Ovary (tissue), 9 donors: ENCODE measurements around the gene TUFT1. TPM values are rescaled to one million over a fixed set of nuclear protein-coding genes. Genes with fewer than 3 reads are reported as not detected.

Source experiments
- DNase-seq, 5 donors: peaks; one replicate each; pipeline ENCODE4 v3.0.0-alpha.2; 2019 to 2020
- H3K27ac ChIP-seq, 2 donors: fragments of 200-600 bp; one replicate each; pipeline versions ENCODE4 v1.5.1 to v1.8.0; 2019 to 2022
- H3K27me3 ChIP-seq: fragments of 200-600 bp; one replicate; pipeline ENCODE4 v1.8.0; 2022
- H3K36me3 ChIP-seq: fragments of 200-600 bp; sonication (generic); one replicate; pipeline ENCODE4 v1.5.1; 2019
- H3K4me1 ChIP-seq: one replicate; pipeline ENCODE4 v1.8.1; 2013; ENCODE audit warnings: mild to moderate bottlenecking, moderate library complexity; ENCODE audit not compliant: insufficient read depth
- H3K4me3 ChIP-seq: fragments of 200-600 bp; sonication (generic); one replicate; pipeline ENCODE4 v1.5.1; 2017
- H3K9me3 ChIP-seq, 2 donors: fragments of 200-600 bp in 1 of 2; sonication (generic) in 1 of 2; one replicate each; pipeline versions ENCODE4 v1.5.1 to v1.8.1; 2013 to 2019; ENCODE audit warnings: mild to moderate bottlenecking in 1 of 2, moderate library complexity in 1 of 2
- EP300 ChIP-seq: sonication (generic); formaldehyde crosslinking; IDR thresholded peaks from one replicate; pipeline ENCODE4 v1.6.1; 2017; ENCODE audit warnings: antibody characterized with exemption
- POLR2A ChIP-seq: fragments of 450-650 bp; IDR thresholded peaks from one replicate; pipeline ENCODE4 v1.6.1; 2017; ENCODE audit warnings: antibody characterized with exemption, mild to moderate bottlenecking, moderate library complexity
- WGBS, 3 donors: extraction: QIAGEN DNeasy Blood & Tissue Kit in 1 of 3; methylation state at CpG; one replicate each; pipeline versions ENCODE4 v1.1.5 to v1.1.7; 2013 to 2017; 5-methylcytosine and 5-hydroxymethylcytosine counted together
- intact Hi-C, 4 donors: fragments of 100-400 bp; cut with DNase I; formaldehyde crosslinking; loops; one replicate each; pipeline versions ENCODE4 v1.11.0 to v1.15.1; 2022 to 2023
- polyA plus RNA-seq, 2 donors: library from polyadenylated mRNA; stranded (reverse); fragments of 200-250 nt in 1 of 2; fragments of 350-450 nt in 1 of 2; fragmentation: Illumina TruSeq in 1 of 2; extraction: RNeasy Lipid Tissue Mini Kit (QIAGEN cat#74804) in 1 of 2; gene quantifications; one replicate each; pipeline ENCODE4 v1.2.3, GENCODE V29; 2013 to 2014
- total RNA-seq, 7 donors: library from RNA; depleted of rRNA in 2 of 7; stranded (reverse); fragments of >200 nt in 2 of 7; fragmentation: NEBNext Ultra II Directional in 3 of 7; extraction: Animal tissue kit (Norgen Biotek cat#: 25700) in 3 of 7; gene quantifications; one replicate each; pipeline versions ENCODE4 v1.1.0 to v1.2.4, GENCODE V29; 2016 to 2023
- TF ChIP-seq, protein P1 (sequence below), 3 donors: fragments of 450-650 bp in 2 of 3; fragments of 200-600 bp in 1 of 3; IDR thresholded peaks; one replicate each; pipeline versions ENCODE4 v1.5.1 to v1.8.0; 2016 to 2022; ENCODE audit warnings: antibody characterized with exemption in 3 of 3, mild to moderate bottlenecking in 1 of 3
- donor health status: DM: no; HTN: no; CAD: no; lungs with moderate emphysema.
- donor health status: DM: no; HTN: no; CAD: no.
- donor health status: Bipolar disorder and iron deficiency.
- donor health status: DM: yes; HTN: yes; CAD: no.
- donor health status: DM: no; HTN: no; CAD: no.
- donor health status: DM: yes; HTN: yes; CAD: no.

Gene TUFT1
- total and polyA plus RNA-seq, 9 donors, result 5.0 to 10.2 (median 7.3) TPM

DNA sequence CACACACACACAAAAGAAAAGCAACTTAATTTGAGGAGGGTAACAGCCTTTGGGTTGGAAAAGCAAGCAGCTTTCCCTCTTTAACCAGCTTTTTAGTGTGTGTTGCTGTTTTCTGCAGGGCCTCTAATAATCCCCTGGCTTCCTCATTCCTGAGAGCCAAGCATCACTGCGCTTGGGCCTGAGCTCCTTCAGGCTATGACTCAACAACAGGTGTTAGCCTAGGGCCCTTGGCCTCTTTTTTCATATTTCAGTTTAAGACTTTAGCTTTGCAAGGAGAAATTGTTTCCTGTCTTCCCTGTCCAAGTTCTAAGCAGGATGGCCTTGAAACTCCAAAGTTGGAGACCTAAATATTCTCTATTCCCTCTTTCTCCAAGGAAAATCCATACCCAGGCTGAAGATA is 45.5 kb downstream of the TUFT1 start:
- WGBS, 3 donors, result 2 to 8% (median 7%) methylated on average over 1 of the region's 1 CpG
- H3K27ac ChIP-seq, result peak overlapping the region in 1 of 2 donors; percentile 4
- intact Hi-C loops, result no loop called here

DNA sequence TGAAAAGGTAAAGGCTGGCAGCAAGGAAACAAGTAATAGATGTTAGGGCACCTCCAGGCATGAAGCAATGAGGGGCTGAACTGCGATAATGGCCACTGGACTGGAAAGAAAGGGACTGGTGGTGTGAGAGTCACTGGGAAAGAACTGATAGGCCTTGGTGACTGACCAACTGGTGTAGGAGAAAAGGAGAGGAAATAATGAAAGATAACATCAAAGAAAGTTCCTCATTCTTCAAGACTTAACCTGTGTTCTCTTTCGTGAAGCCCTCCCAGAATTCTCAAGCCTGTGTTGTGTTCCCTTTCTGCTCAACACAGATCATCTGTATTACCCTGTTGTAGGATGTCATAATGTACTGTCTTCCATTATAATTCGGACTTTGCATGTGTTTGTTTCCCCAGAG is 50.9 kb downstream of the TUFT1 start:
- TF ChIP-seq EP300 (no peak), POLR2A (no peak)
- TF ChIP-seq, protein P1, sequence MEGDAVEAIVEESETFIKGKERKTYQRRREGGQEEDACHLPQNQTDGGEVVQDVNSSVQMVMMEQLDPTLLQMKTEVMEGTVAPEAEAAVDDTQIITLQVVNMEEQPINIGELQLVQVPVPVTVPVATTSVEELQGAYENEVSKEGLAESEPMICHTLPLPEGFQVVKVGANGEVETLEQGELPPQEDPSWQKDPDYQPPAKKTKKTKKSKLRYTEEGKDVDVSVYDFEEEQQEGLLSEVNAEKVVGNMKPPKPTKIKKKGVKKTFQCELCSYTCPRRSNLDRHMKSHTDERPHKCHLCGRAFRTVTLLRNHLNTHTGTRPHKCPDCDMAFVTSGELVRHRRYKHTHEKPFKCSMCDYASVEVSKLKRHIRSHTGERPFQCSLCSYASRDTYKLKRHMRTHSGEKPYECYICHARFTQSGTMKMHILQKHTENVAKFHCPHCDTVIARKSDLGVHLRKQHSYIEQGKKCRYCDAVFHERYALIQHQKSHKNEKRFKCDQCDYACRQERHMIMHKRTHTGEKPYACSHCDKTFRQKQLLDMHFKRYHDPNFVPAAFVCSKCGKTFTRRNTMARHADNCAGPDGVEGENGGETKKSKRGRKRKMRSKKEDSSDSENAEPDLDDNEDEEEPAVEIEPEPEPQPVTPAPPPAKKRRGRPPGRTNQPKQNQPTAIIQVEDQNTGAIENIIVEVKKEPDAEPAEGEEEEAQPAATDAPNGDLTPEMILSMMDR (IDR thresholded peaks at IDR 0.05), result no peak
- no peaks in the 10 kb centered on the region for H3K9me3 ChIP-seq
- H3K4me3 ChIP-seq, result no peak overlapping the region
- H3K27ac ChIP-seq, result no peak overlapping the region
- peaks cover 1% of the 10 kb centered on the region for H3K4me1 ChIP-seq
- no peaks in the 10 kb centered on the region for H3K27me3 ChIP-seq
- no peaks in the 10 kb centered on the region for H3K36me3 ChIP-seq
- 91 to 96% (median 92%) methylated on average over 3 of the region's 3 CpGs for WGBS, 3 donors
- intact Hi-C loops, result loop anchor here in 2 of 4 donors (5.0 to 10.0 kb wide), 2 partner anchors 144 to 146 kb away; no protein-coding TSS in a partner anchor
- no peak for DNase-seq

More for the DNA sequence above, 45.5 kb downstream of the TUFT1 start:
- DNase-seq, result peak in 2 of 5 donors; percentile 30 to 34
- Histone ChIP-seq H3K27me3 (no peaks in the 10 kb centered on the region), H3K4me1 (peaks cover 1% of the 10 kb centered on the region), H3K9me3 (no peaks in the 10 kb centered on the region), H3K36me3 (no peaks in the 10 kb centered on the region), H3K4me3 (no peak overlapping the region)
- TF ChIP-seq, protein P1 (IDR thresholded peaks at IDR 0.05), result no peak
- TF ChIP-seq POLR2A (no peak), EP300 (no peak)

DNA sequence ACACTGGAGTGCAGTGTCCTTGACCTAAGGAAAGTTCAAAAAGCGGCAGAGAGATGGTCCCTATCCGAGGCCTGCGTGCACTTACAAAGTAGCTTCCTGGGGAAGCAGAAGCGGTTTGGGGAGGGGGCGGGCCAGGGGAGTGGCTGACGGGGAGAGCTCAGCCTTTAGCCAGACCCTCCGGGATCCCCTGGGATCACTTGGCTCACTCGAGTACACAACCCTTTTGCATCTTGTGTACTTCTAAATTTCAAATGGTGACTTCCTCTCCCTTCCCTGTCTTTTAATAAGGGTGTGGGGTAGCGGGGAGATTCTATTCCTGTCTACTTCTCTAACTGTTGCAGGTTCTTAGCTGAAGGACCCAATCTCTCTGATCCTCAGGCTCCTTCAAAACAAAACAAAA is 53.6 kb downstream of the TUFT1 start:
- TF ChIP-seq EP300 (no peak), POLR2A (no peak)
- TF ChIP-seq, protein P1 (IDR thresholded peaks at IDR 0.05), result no peak
- no peak overlapping the region for H3K27ac ChIP-seq
- H3K9me3 ChIP-seq, result no peaks in the 10 kb centered on the region
- intact Hi-C loops, result loop anchor here in 2 of 4 donors (5.0 to 10.0 kb wide), 2 partner anchors 141 to 144 kb away; no protein-coding TSS in a partner anchor
- H3K4me1 ChIP-seq, result peaks cover 1% of the 10 kb centered on the region
- DNase-seq, result no peak
- WGBS, 3 donors, result 16 to 21% (median 18%) methylated on average over 9 of the region's 9 CpGs
- H3K36me3 ChIP-seq, result no peaks in the 10 kb centered on the region
- H3K4me3 ChIP-seq, result no peak overlapping the region
- no peaks in the 10 kb centered on the region for H3K27me3 ChIP-seq

DNA sequence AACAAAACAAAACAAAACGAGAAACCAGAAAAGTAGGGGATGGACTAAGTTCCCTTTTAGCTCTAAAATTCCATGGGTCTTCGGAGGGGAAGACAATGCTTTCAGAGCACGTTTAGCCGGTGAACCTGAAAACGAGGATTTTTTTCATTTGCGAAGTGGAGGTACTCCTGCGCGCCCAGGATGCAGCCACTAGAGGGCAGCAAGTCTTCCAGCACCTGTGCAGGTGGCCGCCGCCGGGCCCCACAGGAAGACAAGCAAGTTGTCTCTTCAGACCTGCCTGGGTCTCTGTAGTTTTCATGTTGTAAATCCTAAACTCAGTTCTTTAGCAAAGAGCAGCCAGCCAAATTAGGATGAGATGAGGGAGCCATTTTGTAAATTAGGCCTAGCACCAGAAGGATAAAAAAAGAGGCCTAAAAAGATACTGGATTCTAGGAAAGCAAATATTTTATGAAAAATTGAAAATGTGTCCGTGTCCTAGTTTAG is 54.1 kb downstream of the TUFT1 start:
- Histone ChIP-seq H3K36me3 (no peaks in the 10 kb centered on the region), H3K27me3 (no peaks in the 10 kb centered on the region), H3K9me3 (no peaks in the 10 kb centered on the region), H3K4me3 (no peak overlapping the region), H3K4me1 (peaks cover 1% of the 10 kb centered on the region), H3K27ac (no peak overlapping the region)
- TF ChIP-seq POLR2A (no peak), EP300 (no peak)
- TF ChIP-seq, protein P1 (IDR thresholded peaks at IDR 0.05), result peak; percentile 66 to 72 (median 67)
- intact Hi-C loops, result loop anchor here in 2 of 4 donors (5.0 to 10.0 kb wide), 2 partner anchors 141 to 143 kb away; no protein-coding TSS in a partner anchor
- peak; percentile 70 to 80 (median 76) for DNase-seq
- WGBS, 3 donors, result 6 to 9% (median 7%) methylated on average over 12 of the region's 12 CpGs
